Peyer's patch (tissue), 4 donors: ENCODE measurements around the gene TMEM94. TPM values are rescaled to one million over a fixed set of nuclear protein-coding genes. Genes with fewer than 3 reads are reported as not detected.
"Not testable (repeated sequence)": the region's sequence is repeated elsewhere in the genome, so short reads cannot be mapped to it uniquely, and the experiment has no call there.

ENCODE experiments used
- DNase-seq, 3 donors: peaks; one replicate each; pipeline ENCODE4 v3.0.0-alpha.2; 2017 to 2019
- H3K27ac ChIP-seq, 4 donors: fragments of 200-600 bp; sonication (generic); one replicate each; pipeline ENCODE4 v1.5.1; 2016 to 2019
- H3K27me3 ChIP-seq, 2 donors: fragments of 200-600 bp; sonication (generic); one replicate each; pipeline ENCODE4 v1.5.1; 2019
- H3K36me3 ChIP-seq, 3 donors: fragments of 200-600 bp; sonication (generic); one replicate each; pipeline ENCODE4 v1.5.1; 2016 to 2019
- H3K4me1 ChIP-seq, 4 donors: fragments of 200-600 bp; sonication (generic); one replicate each; pipeline ENCODE4 v1.5.1; 2016 to 2019
- H3K4me3 ChIP-seq, 4 donors: fragments of 200-600 bp; sonication (generic); 1 replicate in 3 of 4; 2 replicates in 1 of 4; pipeline ENCODE4 v1.5.1; 2016 to 2019; ENCODE audit warnings: mild to moderate bottlenecking in 1 of 4
- H3K9me3 ChIP-seq, 4 donors: fragments of 200-600 bp; sonication (generic); one replicate each; pipeline ENCODE4 v1.5.1; 2016 to 2019; ENCODE audit warnings: mild to moderate bottlenecking in 1 of 4
- POLR2A ChIP-seq, 2 donors: fragments of 450-650 bp; IDR thresholded peaks; one replicate each; pipeline ENCODE4 v1.5.1; 2017; ENCODE audit warnings: antibody characterized with exemption in 2 of 2, mild to moderate bottlenecking in 2 of 2, moderate library complexity in 2 of 2
- total RNA-seq, 4 donors: library from RNA; depleted of rRNA; stranded (reverse); fragments of >200 nt; gene quantifications; one replicate each; pipeline ENCODE4 v1.1.0, GENCODE V29; 2016
- TF ChIP-seq, protein P1 (sequence below), 6 experiments: fragments of 450-650 bp in 4 of 6; fragments of 200-600 bp in 2 of 6; sonication (generic) in 1 of 6; IDR thresholded peaks; one replicate each; pipeline ENCODE4 v1.5.1; 2017 to 2019; ENCODE audit warnings: antibody characterized with exemption in 6 of 6, mild to moderate bottlenecking in 3 of 6, moderate library complexity in 1 of 6

TMEM94 gene
- total RNA-seq, 4 donors from 2014 or later, result 114 to 340 (median 178) TPM

- DNase-seq, result no peak
- H3K27me3 ChIP-seq, result no peaks in the 10 kb centered on the region
- H3K36me3 ChIP-seq, result no peaks in the 10 kb centered on the region
- H3K4me1 ChIP-seq, result no peaks in the 10 kb centered on the region
- TF ChIP-seq, protein P1, sequence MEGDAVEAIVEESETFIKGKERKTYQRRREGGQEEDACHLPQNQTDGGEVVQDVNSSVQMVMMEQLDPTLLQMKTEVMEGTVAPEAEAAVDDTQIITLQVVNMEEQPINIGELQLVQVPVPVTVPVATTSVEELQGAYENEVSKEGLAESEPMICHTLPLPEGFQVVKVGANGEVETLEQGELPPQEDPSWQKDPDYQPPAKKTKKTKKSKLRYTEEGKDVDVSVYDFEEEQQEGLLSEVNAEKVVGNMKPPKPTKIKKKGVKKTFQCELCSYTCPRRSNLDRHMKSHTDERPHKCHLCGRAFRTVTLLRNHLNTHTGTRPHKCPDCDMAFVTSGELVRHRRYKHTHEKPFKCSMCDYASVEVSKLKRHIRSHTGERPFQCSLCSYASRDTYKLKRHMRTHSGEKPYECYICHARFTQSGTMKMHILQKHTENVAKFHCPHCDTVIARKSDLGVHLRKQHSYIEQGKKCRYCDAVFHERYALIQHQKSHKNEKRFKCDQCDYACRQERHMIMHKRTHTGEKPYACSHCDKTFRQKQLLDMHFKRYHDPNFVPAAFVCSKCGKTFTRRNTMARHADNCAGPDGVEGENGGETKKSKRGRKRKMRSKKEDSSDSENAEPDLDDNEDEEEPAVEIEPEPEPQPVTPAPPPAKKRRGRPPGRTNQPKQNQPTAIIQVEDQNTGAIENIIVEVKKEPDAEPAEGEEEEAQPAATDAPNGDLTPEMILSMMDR (IDR thresholded peaks at IDR 0.05), result no peak
- TF ChIP-seq POLR2A (IDR thresholded peaks at IDR 0.05), result no peak
- H3K27ac ChIP-seq, result peak overlapping the region in 1 of 4 donors; percentile 43
- H3K9me3 ChIP-seq, result no peaks in the 10 kb centered on the region
- no peak overlapping the region for H3K4me3 ChIP-seq
Observed at GRCh38 chr17:75442168-75443103, 14.0 kb upstream of the TMEM94 start.

- Histone ChIP-seq H3K27ac (no peak overlapping the region), H3K36me3 (no peaks in the 10 kb centered on the region), H3K27me3 (no peaks in the 10 kb centered on the region), H3K4me1 (no peaks in the 10 kb centered on the region), H3K4me3 (no peak overlapping the region), H3K9me3 (no peaks in the 10 kb centered on the region)
- TF ChIP-seq, protein P1 (IDR thresholded peaks at IDR 0.05), result no peak
- no peak for TF ChIP-seq POLR2A (IDR thresholded peaks at IDR 0.05)
- no peak for DNase-seq
Observed at GRCh38 chr17:75445296-75445695, 11.1 kb upstream of the TMEM94 start.

GRCh38 chr17:75445896-75446295 is 10.5 kb upstream of the TMEM94 start:
- not testable (repeated sequence) for DNase-seq, H3K36me3 ChIP-seq, H3K4me1 ChIP-seq, H3K27ac ChIP-seq, H3K27me3 ChIP-seq, H3K9me3 ChIP-seq, H3K4me3 ChIP-seq

DNA sequence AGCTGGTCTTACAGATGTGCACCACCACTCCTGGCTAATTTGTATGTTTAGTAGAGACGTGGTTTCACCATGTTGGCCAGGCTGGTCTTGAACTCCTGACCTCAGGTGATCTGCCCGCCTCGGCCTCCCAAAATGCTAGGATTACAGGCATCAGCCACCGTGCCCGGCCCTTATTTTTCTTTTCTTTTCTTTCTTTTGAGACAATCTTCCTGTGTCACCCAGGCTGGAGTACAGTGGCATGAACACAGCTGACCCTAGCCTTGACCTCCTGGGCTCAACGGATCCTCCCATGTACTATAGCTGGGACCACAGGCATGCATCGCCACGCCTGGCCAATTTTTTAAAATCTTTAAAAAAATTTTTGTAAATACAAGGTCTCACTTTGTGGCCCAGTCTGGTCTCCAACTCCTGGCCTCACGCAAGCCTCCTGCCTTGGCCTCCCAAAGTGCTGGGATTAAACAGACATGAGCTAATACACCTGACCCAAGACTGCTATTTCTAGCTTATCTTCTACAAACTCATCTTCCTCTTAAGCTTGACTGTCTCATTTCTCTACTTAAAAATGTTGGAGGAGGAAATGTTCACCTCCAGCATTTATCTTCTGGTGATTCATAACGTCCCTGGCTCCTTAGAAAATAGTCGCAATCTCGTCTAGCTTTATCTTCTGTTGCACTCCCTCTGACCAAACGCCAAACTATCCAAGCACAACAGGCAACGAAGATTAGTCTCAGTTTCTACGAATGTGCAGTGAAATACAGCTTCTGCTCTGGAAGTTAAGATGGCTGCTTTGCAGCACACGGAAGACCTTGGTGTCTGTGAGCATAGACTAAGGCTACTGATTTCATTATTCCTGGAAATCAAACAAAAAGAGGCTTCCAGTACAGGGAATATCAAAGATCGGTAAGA is 8.2 kb upstream of the TMEM94 start:
- no peak for DNase-seq
- TF ChIP-seq, protein P1 (IDR thresholded peaks at IDR 0.05), result no peak
- no peak for TF ChIP-seq POLR2A (IDR thresholded peaks at IDR 0.05)
- Histone ChIP-seq H3K9me3 (no peaks in the 10 kb centered on the region), H3K27ac (no peak overlapping the region), H3K27me3 (no peaks in the 10 kb centered on the region), H3K4me1 (no peaks in the 10 kb centered on the region), H3K4me3 (no peak overlapping the region), H3K36me3 (no peaks in the 10 kb centered on the region)

DNA sequence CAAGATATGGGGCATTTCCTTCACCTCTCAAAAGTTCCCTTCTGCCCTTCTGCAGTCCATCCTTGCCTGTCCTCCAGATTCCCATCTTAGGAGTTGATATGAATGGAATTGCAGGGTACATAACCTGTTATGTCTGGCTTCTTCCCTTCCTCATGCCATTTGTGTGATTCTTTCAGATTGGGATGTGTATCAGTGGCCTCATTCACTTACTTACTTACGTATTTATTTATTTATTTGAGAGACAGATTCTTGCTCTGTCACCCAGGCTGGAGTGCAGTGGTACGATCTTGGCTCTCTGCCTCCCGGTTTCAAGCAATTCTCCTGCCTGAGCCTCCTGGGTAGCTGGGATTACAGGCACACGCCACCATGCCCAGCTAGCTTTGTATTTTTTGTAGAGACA is 6.2 kb upstream of the TMEM94 start:
- H3K36me3 ChIP-seq, result no peaks in the 10 kb centered on the region
- TF ChIP-seq, protein P1 (IDR thresholded peaks at IDR 0.05), result no peak
- TF ChIP-seq POLR2A (IDR thresholded peaks at IDR 0.05), result no peak
- no peak overlapping the region for H3K27ac ChIP-seq
- H3K27me3 ChIP-seq, result no peaks in the 10 kb centered on the region
- no peaks in the 10 kb centered on the region for H3K9me3 ChIP-seq
- H3K4me3 ChIP-seq, result no peak overlapping the region
- H3K4me1 ChIP-seq, result peaks cover 0 to 15% (median 0%) of the 10 kb centered on the region in 4 donors
- DNase-seq, result no peak
